Mesenchymal stem cell (in vitro differentiated cells and primary cell): ENCODE measurements around the gene NUPR1.

Experiments
- DNase-seq: peaks from one replicate; pipeline ENCODE4 v3.0.0-alpha.2; 2013
- H2AFZ ChIP-seq: one replicate; pipeline ENCODE4 v1.6.1; 2013; ENCODE audit warnings: low read depth, mild to moderate bottlenecking, control low read depth, inconsistent platforms, low read length, moderate library complexity
- H2AK5ac ChIP-seq: 2 replicates; pipeline ENCODE4 v1.6.1; 2013; ENCODE audit warnings: low read length, moderate library complexity, mild to moderate bottlenecking, inconsistent platforms; ENCODE audit not compliant: severe bottlenecking
- H2BK120ac ChIP-seq: one replicate; pipeline ENCODE4 v1.6.1; 2013; ENCODE audit warnings: low read depth, mild to moderate bottlenecking, inconsistent platforms, low read length, moderate library complexity
- H2BK12ac ChIP-seq, 2 experiments: one replicate each; pipeline ENCODE4 v1.6.1; 2013; ENCODE audit warnings: inconsistent platforms in 2 of 2, low read length in 2 of 2, mild to moderate bottlenecking in 2 of 2, moderate library complexity in 2 of 2, control low read depth in 1 of 2
- H2BK15ac ChIP-seq: one replicate; pipeline ENCODE4 v1.6.1; 2013; ENCODE audit warnings: mild to moderate bottlenecking, low read depth, inconsistent platforms; ENCODE audit not compliant: poor library complexity, severe bottlenecking
- H2BK5ac ChIP-seq: 2 replicates; pipeline ENCODE4 v1.6.1; 2013; ENCODE audit warnings: low read depth, mild to moderate bottlenecking, low read length, control low read depth, inconsistent platforms; ENCODE audit not compliant: poor library complexity, severe bottlenecking
- H3K14ac ChIP-seq, 2 experiments: one replicate each; pipeline ENCODE4 v1.6.1; 2013; ENCODE audit warnings: inconsistent platforms in 2 of 2, low read length in 2 of 2, control low read depth in 1 of 2, mild to moderate bottlenecking in 1 of 2, moderate library complexity in 1 of 2
- H3K18ac ChIP-seq, 2 experiments: one replicate each; pipeline ENCODE4 v1.6.1; 2013; ENCODE audit warnings: inconsistent platforms in 2 of 2, low read length in 2 of 2, control low read depth in 1 of 2, low read depth in 1 of 2, mild to moderate bottlenecking in 1 of 2
- H3K23ac ChIP-seq, 2 experiments: one replicate each; pipeline ENCODE4 v1.6.1; 2013; ENCODE audit warnings: inconsistent platforms in 2 of 2, low read length in 2 of 2, mild to moderate bottlenecking in 2 of 2, moderate library complexity in 2 of 2, control low read depth in 1 of 2
- H3K27ac ChIP-seq: 2 replicates; pipeline ENCODE4 v1.5.1; 2013; ENCODE audit warnings: mild to moderate bottlenecking, moderate library complexity, low read length, control low read depth, inconsistent platforms; ENCODE audit not compliant: poor library complexity, severe bottlenecking
- H3K27me3 ChIP-seq, 2 experiments: 2 replicates each; pipeline versions ENCODE4 v1.6.1 to v1.7.0; 2013; ENCODE audit warnings: low read length in 2 of 2, mild to moderate bottlenecking in 2 of 2, moderate library complexity in 2 of 2, control low read depth in 1 of 2, inconsistent platforms in 1 of 2; ENCODE audit not compliant: control insufficient read depth in 1 of 2, insufficient read depth in 1 of 2
- H3K36me3 ChIP-seq, 2 experiments: 2 replicates each; pipeline versions ENCODE4 v1.6.1 to v1.7.0; 2013; ENCODE audit warnings: low read length in 2 of 2, control low read depth in 1 of 2, inconsistent platforms in 1 of 2, low read depth in 1 of 2, mild to moderate bottlenecking in 1 of 2; ENCODE audit not compliant: insufficient read depth in 2 of 2, control insufficient read depth in 1 of 2
- H3K4ac ChIP-seq, 2 experiments: one replicate each; pipeline ENCODE4 v1.6.1; 2013; ENCODE audit warnings: inconsistent platforms in 2 of 2, low read length in 2 of 2, mild to moderate bottlenecking in 2 of 2, moderate library complexity in 2 of 2, control low read depth in 1 of 2, low read depth in 1 of 2
- H3K4me1 ChIP-seq: 2 replicates; pipeline ENCODE4 v1.6.1; 2013; ENCODE audit warnings: low read depth, low read length, control low read depth; ENCODE audit not compliant: control insufficient read depth, insufficient read depth
- H3K4me2 ChIP-seq: 2 replicates; pipeline ENCODE4 v1.6.1; 2013; ENCODE audit warnings: low read length, mild to moderate bottlenecking, inconsistent platforms; ENCODE audit not compliant: poor library complexity, severe bottlenecking
- H3K4me3 ChIP-seq, 2 experiments: 2 replicates each; pipeline versions ENCODE4 v1.5.1 to v1.7.0; 2013; ENCODE audit warnings: low read length in 2 of 2, mild to moderate bottlenecking in 2 of 2, control low read depth in 1 of 2, low read depth in 1 of 2; ENCODE audit not compliant: insufficient read depth in 1 of 2
- H3K79me1 ChIP-seq: replicated peaks from 2 replicates; pipeline ENCODE4 v1.6.1; 2013; ENCODE audit warnings: mild to moderate bottlenecking, control low read depth, low read length, inconsistent platforms; ENCODE audit not compliant: poor library complexity, severe bottlenecking
- H3K9ac ChIP-seq: 2 replicates; pipeline ENCODE4 v1.7.0; 2013; ENCODE audit warnings: mild to moderate bottlenecking, low read length, moderate library complexity
- H3K9me3 ChIP-seq: 2 replicates; pipeline ENCODE4 v1.7.0; 2013; ENCODE audit warnings: mild to moderate bottlenecking, low read length; ENCODE audit not compliant: control insufficient read depth
- H4K8ac ChIP-seq: one replicate; pipeline ENCODE4 v1.6.1; 2013; ENCODE audit warnings: inconsistent platforms, mild to moderate bottlenecking, low read length, moderate library complexity
- H4K91ac ChIP-seq: one replicate; pipeline ENCODE4 v1.6.1; 2013; ENCODE audit warnings: mild to moderate bottlenecking, low read length, inconsistent platforms
- WGBS: methylation state at CpG from one replicate; pipeline ENCODE4 v1.1.7; 2013; ENCODE audit warnings: mixed read lengths; 5-methylcytosine and 5-hydroxymethylcytosine counted together

The NUPR1 gene

DNA sequence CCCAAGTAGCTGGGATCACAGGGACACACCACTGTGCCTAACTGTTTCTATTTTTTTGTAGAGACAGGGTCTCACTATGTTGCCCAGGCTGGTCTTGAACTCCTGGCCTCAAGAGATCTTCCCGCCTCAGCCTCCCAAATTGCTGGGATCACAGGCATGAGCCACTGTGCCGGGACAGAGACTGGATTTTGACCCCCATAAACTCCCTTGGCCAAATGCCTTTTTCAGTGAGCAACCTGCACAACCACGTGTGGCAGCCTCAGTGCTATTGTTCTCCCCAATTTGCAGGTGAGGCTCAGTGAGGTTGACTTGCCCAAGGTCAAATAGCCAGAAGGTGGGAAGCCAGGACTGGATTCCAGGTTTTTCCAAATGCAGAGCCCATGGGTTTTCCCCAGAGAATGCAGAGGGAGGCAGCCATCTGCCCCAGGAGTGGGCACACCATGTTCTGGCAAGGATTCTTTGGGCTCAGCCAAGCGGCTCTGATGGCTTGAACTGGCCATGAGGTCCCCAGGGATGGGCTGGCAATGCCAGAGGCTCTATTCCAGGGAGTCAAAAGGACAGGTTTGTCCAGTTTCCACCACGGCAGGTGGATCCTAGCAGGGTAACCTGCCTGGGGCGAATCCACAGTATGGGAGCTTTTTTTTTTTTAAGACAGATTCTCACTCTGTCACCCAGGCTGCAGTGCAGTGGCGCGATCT is 33.9 kb downstream of the NUPR1 start:
- Histone ChIP-seq H3K4me1 (peaks cover 11% of the 10 kb centered on the region), H3K9me3 (no peaks in the 10 kb centered on the region), H3K9ac (no peak overlapping the region), H3K27ac (no peak overlapping the region), H2BK5ac (no peak overlapping the region), H2AFZ (no peak overlapping the region), H3K4me2 (no peak overlapping the region), H3K36me3 (no peaks in the 10 kb centered on the region), H2BK15ac (no peak overlapping the region), H3K14ac (no peak overlapping the region), H3K27me3 (peaks cover 50 to 61% of the 10 kb centered on the region in 2 experiments), H3K23ac (no peak overlapping the region), H2BK12ac (no peak overlapping the region), H2BK120ac (no peak overlapping the region), H3K4me3 (no peak overlapping the region), H3K18ac (no peak overlapping the region), H3K79me1 (no peaks in the 10 kb centered on the region), H3K4ac (no peak overlapping the region), H4K8ac (no peak overlapping the region), H2AK5ac (no peak overlapping the region), H4K91ac (no peak overlapping the region)
- DNase-seq: no peak
- WGBS: 79% methylated on average over 6 of the region's 8 CpGs

DNA sequence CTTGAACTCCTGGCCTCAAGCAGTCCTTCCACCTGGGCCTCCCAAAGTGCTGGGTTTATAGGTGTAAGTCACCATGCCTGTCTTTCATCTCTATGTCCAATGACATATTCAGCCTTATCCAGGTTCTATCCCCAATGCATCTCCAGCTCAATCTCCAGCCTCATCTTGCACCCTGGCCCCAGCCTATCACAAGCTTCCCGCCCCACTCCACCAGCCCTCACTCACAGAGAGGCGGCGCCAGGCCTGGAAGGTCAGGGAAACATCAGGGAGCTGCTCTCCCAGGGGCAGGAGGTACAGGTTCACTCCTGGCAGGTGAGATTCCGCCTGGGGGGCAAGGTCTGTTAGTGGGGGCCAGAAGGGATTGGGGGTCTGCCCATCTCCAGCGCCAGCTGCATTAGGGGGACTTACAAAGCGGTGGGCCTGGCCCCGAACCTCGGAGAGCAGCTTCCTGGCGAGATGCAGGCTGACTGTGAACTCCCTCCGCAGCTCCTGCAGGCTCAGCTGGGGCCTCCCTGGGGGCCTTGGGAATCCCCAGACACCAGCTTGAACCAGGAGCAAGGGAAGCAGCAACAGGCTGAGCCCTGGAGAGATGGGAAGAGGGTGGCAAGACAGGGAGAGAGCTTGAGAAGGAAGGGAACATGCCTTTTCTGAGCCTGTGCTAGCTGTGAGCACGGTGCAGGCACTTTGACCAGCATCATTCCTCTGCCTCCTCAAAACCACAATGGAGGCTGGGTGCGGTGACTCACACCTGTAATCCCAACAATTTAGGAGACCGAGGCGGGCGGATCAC is 35.1 kb downstream of the NUPR1 start:
- H3K4me3 ChIP-seq: no peak overlapping the region
- no peak overlapping the region for H2BK12ac ChIP-seq
- H3K27ac ChIP-seq: no peak overlapping the region
- no peak overlapping the region for H4K91ac ChIP-seq
- H3K27me3 ChIP-seq: peaks cover 50 to 71% of the 10 kb centered on the region in 2 experiments
- no peak overlapping the region for H3K9ac ChIP-seq
- no peak overlapping the region for H3K23ac ChIP-seq
- 83% methylated on average over 15 of the region's 15 CpGs for WGBS
- H3K9me3 ChIP-seq: no peaks in the 10 kb centered on the region
- H2BK15ac ChIP-seq: no peak overlapping the region
- H3K4me2 ChIP-seq: no peak overlapping the region
- H3K18ac ChIP-seq: no peak overlapping the region
- no peak for DNase-seq
- no peaks in the 10 kb centered on the region for H3K79me1 ChIP-seq
- H2BK120ac ChIP-seq: no peak overlapping the region
- H3K14ac ChIP-seq: no peak overlapping the region
- H2AFZ ChIP-seq: no peak overlapping the region
- no peak overlapping the region for H3K4ac ChIP-seq
- H3K4me1 ChIP-seq: peaks cover 13% of the 10 kb centered on the region
- H2BK5ac ChIP-seq: no peak overlapping the region
- H3K36me3 ChIP-seq: no peaks in the 10 kb centered on the region
- no peak overlapping the region for H2AK5ac ChIP-seq
- H4K8ac ChIP-seq: no peak overlapping the region

DNA sequence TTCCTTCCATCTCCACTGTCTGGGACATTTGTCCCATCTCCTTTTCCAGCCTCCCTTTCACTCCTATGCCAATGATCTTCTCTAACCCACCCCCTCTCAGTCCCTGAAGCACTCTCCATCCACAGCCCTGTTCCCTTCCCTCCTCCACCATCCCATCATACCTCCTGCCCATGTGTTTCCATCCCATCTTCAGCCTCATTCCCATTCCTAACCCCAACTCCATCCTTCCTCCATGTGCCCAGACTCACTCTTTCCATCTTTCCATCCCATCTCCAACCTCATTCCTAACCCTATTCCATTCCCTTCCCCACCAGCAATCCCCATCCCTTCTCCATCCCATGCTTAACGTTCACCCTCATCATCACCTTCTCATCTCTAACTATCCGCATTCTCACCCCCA is 36.5 kb downstream of the NUPR1 start:
- H3K9ac ChIP-seq: no peak overlapping the region
- no peak overlapping the region for H3K4ac ChIP-seq
- H3K27me3 ChIP-seq: peaks cover 40 to 70% of the 10 kb centered on the region in 2 experiments
- no peak overlapping the region for H4K91ac ChIP-seq
- H3K36me3 ChIP-seq: no peaks in the 10 kb centered on the region
- H4K8ac ChIP-seq: no peak overlapping the region
- no peak overlapping the region for H3K18ac ChIP-seq
- H3K4me2 ChIP-seq: no peak overlapping the region
- no peak overlapping the region for H2BK120ac ChIP-seq
- H3K9me3 ChIP-seq: no peaks in the 10 kb centered on the region
- no peak overlapping the region for H2AK5ac ChIP-seq
- no peak overlapping the region for H3K23ac ChIP-seq
- H3K27ac ChIP-seq: no peak overlapping the region
- no peaks in the 10 kb centered on the region for H3K79me1 ChIP-seq
- 84% methylated on average over 2 of the region's 2 CpGs for WGBS
- H3K4me1 ChIP-seq: peaks cover 9% of the 10 kb centered on the region
- no peak overlapping the region for H3K14ac ChIP-seq
- no peak for DNase-seq
- H2BK5ac ChIP-seq: no peak overlapping the region
- H2AFZ ChIP-seq: no peak overlapping the region
- no peak overlapping the region for H3K4me3 ChIP-seq
- no peak overlapping the region for H2BK12ac ChIP-seq
- no peak overlapping the region for H2BK15ac ChIP-seq
